Upper lobe of right lung (tissue), 1 donor: ENCODE data around the gene KIAA0319L. TPM values are rescaled to one million over a fixed set of nuclear protein-coding genes. Genes with fewer than 3 reads are reported as not detected.

Experiments
- ATAC-seq: fragments of 200-7000 bp; cut with Tn5 transposase; one replicate; pipeline ENCODE4 v1.9.1; 2020; ENCODE audit warnings: mild to moderate bottlenecking, moderate library complexity
- DNase-seq: peaks from one replicate; pipeline ENCODE4 v3.0.0-alpha.2; 2020
- H3K27ac ChIP-seq: fragments of 200-600 bp; one replicate; pipeline ENCODE4 v1.8.0; 2022
- H3K27me3 ChIP-seq: fragments of 200-600 bp; one replicate; pipeline ENCODE4 v1.8.0; 2022; ENCODE audit warnings: mild to moderate bottlenecking
- H3K36me3 ChIP-seq: fragments of 200-600 bp; one replicate; pipeline ENCODE4 v1.8.0; 2022
- H3K4me1 ChIP-seq: fragments of 200-600 bp; one replicate; pipeline ENCODE4 v1.8.0; 2022
- H3K4me3 ChIP-seq: fragments of 200-600 bp; one replicate; pipeline ENCODE4 v1.8.0; 2022; ENCODE audit warnings: mild to moderate bottlenecking
- H3K9me3 ChIP-seq: fragments of 200-600 bp; one replicate; pipeline ENCODE4 v1.8.0; 2022
- intact Hi-C: fragments of 100-400 bp; cut with DNase I; formaldehyde crosslinking; loops from one replicate; pipeline ENCODE4 v1.11.0; 2022
- total RNA-seq: library from RNA; stranded (reverse); fragmentation: NEBNext Ultra II Directional; extraction: Animal tissue kit (Norgen Biotek cat#: 25700); gene quantifications from one replicate; pipeline ENCODE4 v1.2.1, GENCODE V29; 2021
- TF ChIP-seq, protein P1 (sequence below): fragments of 200-600 bp; IDR thresholded peaks from one replicate; pipeline ENCODE4 v1.8.0; 2022; ENCODE audit warnings: antibody characterized with exemption
- donor health status: DM: no; HTN: yes; CAD: no; lungs with severe emphysema.

KIAA0319L gene
- total RNA-seq, 1 donor from 2014 or later, result 87.7 TPM

DNA sequence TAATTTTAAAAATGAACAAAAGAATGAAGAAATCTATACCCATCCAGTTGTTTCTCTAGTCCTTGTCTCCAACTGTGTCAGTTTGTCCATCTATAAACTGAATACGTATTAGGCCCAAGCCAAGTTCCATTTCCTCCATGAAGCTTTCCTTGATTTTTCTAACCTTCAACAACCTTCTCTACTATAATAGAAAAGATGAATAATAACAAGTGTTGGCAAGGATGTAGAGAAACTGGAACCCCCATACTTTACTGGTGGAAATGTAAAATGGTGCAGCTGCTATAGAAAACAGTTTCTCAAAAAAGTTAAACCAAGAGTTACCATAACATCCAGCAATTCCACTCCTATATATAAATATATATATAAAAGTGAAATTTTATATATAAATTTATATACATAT is 10.6 kb downstream of the KIAA0319L start:
- H3K4me3 ChIP-seq, result no peak overlapping the region
- H3K4me1 ChIP-seq, result peaks cover 19% of the 10 kb centered on the region
- peaks cover 50% of the 10 kb centered on the region for H3K36me3 ChIP-seq
- H3K9me3 ChIP-seq, result no peaks in the 10 kb centered on the region
- intact Hi-C loops, result no loop called here
- DNase-seq, result no peak
- no peaks in the 10 kb centered on the region for H3K27me3 ChIP-seq
- ATAC-seq, result no peak
- TF ChIP-seq, protein P1, sequence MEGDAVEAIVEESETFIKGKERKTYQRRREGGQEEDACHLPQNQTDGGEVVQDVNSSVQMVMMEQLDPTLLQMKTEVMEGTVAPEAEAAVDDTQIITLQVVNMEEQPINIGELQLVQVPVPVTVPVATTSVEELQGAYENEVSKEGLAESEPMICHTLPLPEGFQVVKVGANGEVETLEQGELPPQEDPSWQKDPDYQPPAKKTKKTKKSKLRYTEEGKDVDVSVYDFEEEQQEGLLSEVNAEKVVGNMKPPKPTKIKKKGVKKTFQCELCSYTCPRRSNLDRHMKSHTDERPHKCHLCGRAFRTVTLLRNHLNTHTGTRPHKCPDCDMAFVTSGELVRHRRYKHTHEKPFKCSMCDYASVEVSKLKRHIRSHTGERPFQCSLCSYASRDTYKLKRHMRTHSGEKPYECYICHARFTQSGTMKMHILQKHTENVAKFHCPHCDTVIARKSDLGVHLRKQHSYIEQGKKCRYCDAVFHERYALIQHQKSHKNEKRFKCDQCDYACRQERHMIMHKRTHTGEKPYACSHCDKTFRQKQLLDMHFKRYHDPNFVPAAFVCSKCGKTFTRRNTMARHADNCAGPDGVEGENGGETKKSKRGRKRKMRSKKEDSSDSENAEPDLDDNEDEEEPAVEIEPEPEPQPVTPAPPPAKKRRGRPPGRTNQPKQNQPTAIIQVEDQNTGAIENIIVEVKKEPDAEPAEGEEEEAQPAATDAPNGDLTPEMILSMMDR, result no peak
- H3K27ac ChIP-seq, result no peak overlapping the region

DNA sequence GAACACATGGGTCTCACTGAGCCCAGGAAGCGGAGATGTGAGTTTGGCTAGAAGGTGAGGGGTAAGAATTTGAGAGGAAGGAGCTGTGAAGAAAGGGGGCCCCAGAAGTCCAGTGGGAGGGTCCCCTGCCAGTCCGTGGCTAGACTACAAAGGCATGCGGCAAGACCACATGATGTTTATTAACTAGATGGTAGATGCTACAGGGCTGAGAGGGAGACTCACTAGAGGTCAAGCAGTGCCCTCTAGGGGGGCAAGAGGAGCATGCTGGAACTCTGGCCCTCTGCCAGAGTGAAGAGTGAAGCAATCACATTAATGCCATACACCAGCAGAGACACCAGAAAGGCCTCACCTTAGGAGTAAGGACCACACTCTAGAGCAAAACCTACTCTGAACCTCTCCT is 12.2 kb downstream of the KIAA0319L start:
- no peak for DNase-seq
- peak; percentile 89 for ATAC-seq
- intact Hi-C loops, result no loop called here
- Histone ChIP-seq H3K9me3 (no peaks in the 10 kb centered on the region), H3K4me1 (peaks cover 33% of the 10 kb centered on the region), H3K27ac (no peak overlapping the region), H3K36me3 (peaks cover 35% of the 10 kb centered on the region), H3K27me3 (no peaks in the 10 kb centered on the region), H3K4me3 (no peak overlapping the region)
- TF ChIP-seq, protein P1, result peak; percentile 49

DNA sequence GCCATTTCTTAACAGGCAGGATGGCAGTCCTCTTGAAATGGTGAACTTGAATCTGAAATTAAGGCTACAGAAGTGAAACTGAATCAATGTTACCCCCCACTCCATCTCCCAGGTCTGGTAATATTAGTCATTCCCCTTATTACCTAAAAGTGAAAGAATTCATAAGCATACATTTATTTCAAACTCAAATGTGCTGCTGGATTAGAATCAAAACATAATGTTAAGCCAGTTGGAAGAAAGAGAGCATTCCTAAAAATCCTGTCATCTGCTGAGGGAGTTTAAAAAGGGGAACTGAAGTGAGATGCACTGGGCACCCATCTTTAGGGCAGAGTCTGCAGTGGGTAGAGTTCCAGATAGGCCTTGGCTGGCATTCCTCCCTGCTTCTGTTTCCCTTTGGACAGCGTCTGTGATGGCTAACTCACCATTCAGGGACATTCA is 17.4 kb downstream of the KIAA0319L start:
- TF ChIP-seq, protein P1, result no peak

DNA sequence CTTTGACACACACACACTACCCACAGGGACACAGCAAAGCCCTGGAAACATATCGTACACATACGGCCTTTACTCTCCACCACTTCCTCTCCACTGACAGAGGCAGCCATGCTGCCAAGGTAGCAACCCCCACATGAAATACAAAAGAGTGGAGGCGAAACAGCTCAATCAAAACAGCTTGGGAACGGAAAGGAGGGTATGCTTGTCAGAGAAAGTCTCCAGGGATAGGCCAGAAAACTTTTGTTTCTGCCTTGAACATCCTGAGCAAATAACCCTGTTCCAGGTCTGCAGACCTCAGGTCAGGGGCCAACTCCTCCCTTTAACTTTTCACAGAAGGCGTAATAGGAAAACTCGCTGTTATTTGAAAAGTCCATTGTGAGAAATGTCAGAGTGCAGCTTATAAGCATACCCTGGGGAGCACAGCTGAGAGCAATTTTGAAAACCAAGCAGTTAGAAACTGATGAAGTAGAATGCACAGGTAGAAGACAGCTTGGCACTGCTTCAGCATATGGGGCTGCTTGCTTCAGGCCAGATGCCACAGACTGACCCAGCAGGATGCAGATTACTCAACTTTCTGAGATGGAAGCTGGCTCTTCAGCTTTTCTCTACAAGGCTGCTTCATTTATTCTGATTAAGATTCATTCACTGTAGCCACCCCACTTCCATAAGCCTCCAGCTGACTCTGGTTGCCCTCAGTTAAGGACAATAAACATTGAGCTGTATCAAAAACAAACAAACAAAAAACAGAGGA is 18.0 kb downstream of the KIAA0319L start:
- TF ChIP-seq, protein P1, result no peak

More for the DNA sequence above, 17.4 kb downstream of the KIAA0319L start:
- Histone ChIP-seq H3K4me1 (peaks cover 61% of the 10 kb centered on the region), H3K27me3 (no peaks in the 10 kb centered on the region), H3K9me3 (no peaks in the 10 kb centered on the region), H3K27ac (peak overlapping the region; percentile 65), H3K36me3 (no peaks in the 10 kb centered on the region), H3K4me3 (no peak overlapping the region)
- DNase-seq, result no peak
- ATAC-seq, result peak; percentile 44
- intact Hi-C loops, result no loop called here

DNA sequence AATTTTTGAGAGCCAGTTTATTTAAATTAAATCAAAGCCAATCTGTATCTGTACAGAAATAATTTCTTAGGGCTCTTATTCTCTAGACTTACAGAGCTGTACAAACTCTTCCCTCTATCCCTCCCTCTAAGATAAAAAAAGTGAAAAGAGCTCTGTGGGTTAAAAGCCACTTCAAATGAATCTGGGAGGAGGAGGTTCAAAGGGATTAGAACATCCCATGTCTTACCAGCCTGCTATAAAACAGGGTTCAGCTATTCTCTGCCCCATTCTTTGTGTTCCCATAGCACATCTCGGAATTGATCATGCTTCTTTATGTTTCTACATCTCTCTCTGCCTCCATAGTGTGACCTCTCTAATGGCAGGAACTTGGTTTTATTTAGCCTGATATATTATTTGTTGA is 19.4 kb downstream of the KIAA0319L start:
- no peaks in the 10 kb centered on the region for H3K27me3 ChIP-seq
- TF ChIP-seq, protein P1, result no peak
- H3K4me3 ChIP-seq, result no peak overlapping the region
- H3K4me1 ChIP-seq, result peaks cover 60% of the 10 kb centered on the region
- H3K36me3 ChIP-seq, result no peaks in the 10 kb centered on the region
- DNase-seq, result no peak
- intact Hi-C loops, result no loop called here
- H3K9me3 ChIP-seq, result no peaks in the 10 kb centered on the region
- ATAC-seq, result no peak
- H3K27ac ChIP-seq, result no peak overlapping the region

More for the DNA sequence above, 18.0 kb downstream of the KIAA0319L start:
- Histone ChIP-seq H3K4me1 (peaks cover 55% of the 10 kb centered on the region), H3K27me3 (no peaks in the 10 kb centered on the region), H3K27ac (peak overlapping the region; percentile 65), H3K36me3 (no peaks in the 10 kb centered on the region), H3K4me3 (no peak overlapping the region), H3K9me3 (no peaks in the 10 kb centered on the region)
- ATAC-seq, result peak; percentile 64
- no peak for DNase-seq
- intact Hi-C loops, result no loop called here
